ENCODE measurements around the gene TADA2A. TPM values are rescaled to one million over a fixed set of nuclear protein-coding genes. Genes with fewer than 3 reads are reported as not detected.

TADA2A gene
- total RNA-seq, 1 donor from 2014 or later = 44.0 TPM

GRCh38 chr17:37458805-37459204, 52.1 kb downstream of the TADA2A start:
- no peak for DNase-seq (ENCODE audit: low spot score in 2 of 2)
- FAIRE-seq = no peak

GRCh38 chr17:37461668-37462067, 55.0 kb downstream of the TADA2A start:
- DNase-seq (ENCODE audit: low spot score in 2 of 2) (no peak), FAIRE-seq (no peak)

- FAIRE-seq = no peak
Measured at GRCh38 chr17:37462492-37462891, 55.8 kb downstream of the TADA2A start.

GRCh38 chr17:37463039-37463438, 56.4 kb downstream of the TADA2A start:
- no peak for FAIRE-seq

More at GRCh38 chr17:37462492-37462891, 55.8 kb downstream of the TADA2A start:
- no peak for DNase-seq (ENCODE audit: low spot score in 2 of 2)

GRCh38 chr17:37465069-37465616, 58.5 kb downstream of the TADA2A start:
- FAIRE-seq = no peak
- no peak for DNase-seq (ENCODE audit: low spot score in 2 of 2)

More at GRCh38 chr17:37463039-37463438, 56.4 kb downstream of the TADA2A start:
- DNase-seq (ENCODE audit: low spot score in 2 of 2) = no peak

GRCh38 chr17:37466471-37466870, 59.8 kb downstream of the TADA2A start:
- no peak for FAIRE-seq

GRCh38 chr17:37470181-37470580, 63.5 kb downstream of the TADA2A start:
- DNase-seq (ENCODE audit: low spot score in 2 of 2) (no peak), FAIRE-seq (no peak)

More at GRCh38 chr17:37466471-37466870, 59.8 kb downstream of the TADA2A start:
- no peak for DNase-seq (ENCODE audit: low spot score in 2 of 2)

- no peak for FAIRE-seq
- DNase-seq (ENCODE audit: low spot score in 2 of 2) = no peak
Measured at GRCh38 chr17:37475731-37476420, 69.2 kb downstream of the TADA2A start.

- DNase-seq (ENCODE audit: low spot score in 2 of 2) (no peak), FAIRE-seq (no peak)
Measured at GRCh38 chr17:37476431-37477120, 69.9 kb downstream of the TADA2A start.

GRCh38 chr17:37478187-37478586, 71.5 kb downstream of the TADA2A start:
- DNase-seq (ENCODE audit: low spot score in 2 of 2) (no peak), FAIRE-seq (no peak)

- DNase-seq (ENCODE audit: low spot score in 2 of 2) (no peak), FAIRE-seq (no peak)
Measured at GRCh38 chr17:37479025-37479424, 72.3 kb downstream of the TADA2A start.

- FAIRE-seq = no peak
- DNase-seq (ENCODE audit: low spot score in 2 of 2) = no peak
Measured at GRCh38 chr17:37480427-37480826, 73.7 kb downstream of the TADA2A start.

GRCh38 chr17:37481001-37481665, 74.4 kb downstream of the TADA2A start:
- DNase-seq (ENCODE audit: low spot score in 2 of 2) (no peak), FAIRE-seq (no peak)

GRCh38 chr17:37483311-37484039, 76.8 kb downstream of the TADA2A start:
- FAIRE-seq (no peak), DNase-seq (ENCODE audit: low spot score in 2 of 2) (peak in 1 of 2 donors; percentile 43)

GRCh38 chr17:37485938-37486570, 79.4 kb downstream of the TADA2A start:
- DNase-seq (ENCODE audit: low spot score in 2 of 2) (no peak), FAIRE-seq (no peak)

- DNase-seq (ENCODE audit: low spot score in 2 of 2) (peak; percentile 22 to 56), FAIRE-seq (no peak)
Measured at GRCh38 chr17:37488009-37488604, 81.4 kb downstream of the TADA2A start.

- FAIRE-seq (no peak), DNase-seq (ENCODE audit: low spot score in 2 of 2) (peak in 1 of 2 donors; percentile 68)
Measured at GRCh38 chr17:37488607-37489196, 82.0 kb downstream of the TADA2A start.

- no peak for FAIRE-seq
- peak; percentile 95 to 98 for DNase-seq (ENCODE audit: low spot score in 2 of 2)
Measured at GRCh38 chr17:37489197-37490001, 82.7 kb downstream of the TADA2A start, which contains the start of gene DUSP14. Gene DUSP14, plus strand, starts transcription at chr17:37489891. Its CDS starts 22,382 bp downstream, at chr17:37512273.

All from frontal cortex (tissue), 4 donors.